ENCODE data around the gene KIF5C.

Gene KIF5C

DNA sequence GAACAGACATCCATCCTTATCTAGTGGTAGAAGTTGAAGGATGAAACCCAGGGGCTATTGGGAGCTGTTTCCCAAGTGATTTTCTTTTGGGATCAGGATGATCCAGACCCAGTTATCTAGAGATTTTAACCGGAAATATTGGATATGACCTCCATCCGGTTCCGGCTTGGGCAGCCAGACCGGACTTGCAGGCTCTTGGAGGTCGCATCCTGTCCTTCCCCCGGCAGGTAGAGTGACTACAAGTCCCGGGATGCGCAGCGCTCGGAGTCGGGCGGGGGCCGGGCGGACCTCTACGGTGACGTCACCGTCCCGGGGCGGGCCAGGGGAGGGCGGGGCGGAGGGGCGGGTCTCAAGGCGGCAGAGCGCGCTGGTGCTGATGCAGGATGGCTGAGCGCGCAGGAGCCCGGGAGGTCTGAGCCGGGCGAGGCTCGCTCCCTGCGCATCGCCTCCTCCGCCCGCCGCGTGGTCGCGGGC, at the start of gene KIF5C:
Gene KIF5C (plus strand): TSS at position 360 of the 474 bp plus-strand sequence. CDS start 391 bp downstream, outside the sequence.
- DNase-seq (no peak), ATAC-seq (ENCODE audit: insufficient read depth, low read depth) (no peak)
- Histone ChIP-seq H4K20me1 (ENCODE audit: insufficient read depth, low read length) (no peaks in the 10 kb centered on the region), H3K9ac (ENCODE audit: low read depth, low read length) (no peak within 1 kb of the TSS), H3K4me1 (ENCODE audit: insufficient read depth, low read length) (no peaks in the 10 kb centered on the region), H3K27me3 (ENCODE audit: insufficient read depth, low read length, poor library complexity) (no peaks in the 10 kb centered on the region), H2AFZ (ENCODE audit: low read depth, low read length) (no peak within 1 kb of the TSS), H3K4me2 (ENCODE audit: insufficient read depth, low read length) (no peak within 1 kb of the TSS), H3K79me2 (ENCODE audit: insufficient read depth, low read length) (no peaks in the 10 kb centered on the region), H3K9me3 (ENCODE audit: insufficient read depth, low read length, severe bottlenecking) (no peaks in the 10 kb centered on the region), H3K4me3 (ENCODE audit: low read depth in 1 of 2, low read length in 2 of 2) (no peak within 1 kb of the TSS), H3K36me3 (ENCODE audit: insufficient read depth, low read length) (no peaks in the 10 kb centered on the region), H3K27ac (ENCODE audit: low read length) (no peak within 1 kb of the TSS)
- TF ChIP-seq, protein P1, sequence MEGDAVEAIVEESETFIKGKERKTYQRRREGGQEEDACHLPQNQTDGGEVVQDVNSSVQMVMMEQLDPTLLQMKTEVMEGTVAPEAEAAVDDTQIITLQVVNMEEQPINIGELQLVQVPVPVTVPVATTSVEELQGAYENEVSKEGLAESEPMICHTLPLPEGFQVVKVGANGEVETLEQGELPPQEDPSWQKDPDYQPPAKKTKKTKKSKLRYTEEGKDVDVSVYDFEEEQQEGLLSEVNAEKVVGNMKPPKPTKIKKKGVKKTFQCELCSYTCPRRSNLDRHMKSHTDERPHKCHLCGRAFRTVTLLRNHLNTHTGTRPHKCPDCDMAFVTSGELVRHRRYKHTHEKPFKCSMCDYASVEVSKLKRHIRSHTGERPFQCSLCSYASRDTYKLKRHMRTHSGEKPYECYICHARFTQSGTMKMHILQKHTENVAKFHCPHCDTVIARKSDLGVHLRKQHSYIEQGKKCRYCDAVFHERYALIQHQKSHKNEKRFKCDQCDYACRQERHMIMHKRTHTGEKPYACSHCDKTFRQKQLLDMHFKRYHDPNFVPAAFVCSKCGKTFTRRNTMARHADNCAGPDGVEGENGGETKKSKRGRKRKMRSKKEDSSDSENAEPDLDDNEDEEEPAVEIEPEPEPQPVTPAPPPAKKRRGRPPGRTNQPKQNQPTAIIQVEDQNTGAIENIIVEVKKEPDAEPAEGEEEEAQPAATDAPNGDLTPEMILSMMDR (IDR thresholded peaks at IDR 0.05; ENCODE audit: borderline replicate concordance, extremely low read depth, low read length, poor library complexity, severe bottlenecking): no peak
- TF ChIP-seq EZH2 (IDR thresholded peaks at IDR 0.05; ENCODE audit: borderline replicate concordance, low read depth, low read length, severe bottlenecking): no peak

DNA sequence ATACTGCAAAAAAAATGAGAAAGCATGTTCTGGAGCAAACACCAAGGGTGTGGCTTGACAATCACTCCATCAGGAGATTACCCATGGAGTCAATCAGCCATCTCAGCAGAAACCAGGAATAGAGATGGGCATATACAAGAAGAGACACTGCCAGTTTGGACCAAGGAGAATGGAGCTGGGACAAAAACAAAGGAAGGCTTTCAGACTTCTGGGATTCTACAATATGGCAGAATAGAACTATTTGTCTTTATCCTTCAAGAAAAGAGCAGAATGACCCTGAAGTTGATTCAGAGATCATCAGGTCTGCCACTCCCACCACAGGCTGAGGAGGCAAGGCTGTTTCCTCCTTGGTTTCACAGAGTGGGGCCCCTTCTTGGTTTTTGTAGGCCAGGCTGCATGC, 48.2 kb upstream of the KIF5C start:
- Histone ChIP-seq H4K20me1 (ENCODE audit: insufficient read depth, low read length) (no peaks in the 10 kb centered on the region), H3K9me3 (ENCODE audit: insufficient read depth, low read length, severe bottlenecking) (peaks cover 4% of the 10 kb centered on the region), H3K9ac (ENCODE audit: low read depth, low read length) (no peak overlapping the region), H3K4me2 (ENCODE audit: insufficient read depth, low read length) (no peak overlapping the region), H3K27ac (ENCODE audit: low read length) (no peak overlapping the region), H3K4me1 (ENCODE audit: insufficient read depth, low read length) (no peaks in the 10 kb centered on the region), H3K27me3 (ENCODE audit: insufficient read depth, low read length, poor library complexity) (no peaks in the 10 kb centered on the region), H2AFZ (ENCODE audit: low read depth, low read length) (no peak overlapping the region), H3K36me3 (ENCODE audit: insufficient read depth, low read length) (no peaks in the 10 kb centered on the region), H3K79me2 (ENCODE audit: insufficient read depth, low read length) (no peaks in the 10 kb centered on the region), H3K4me3 (ENCODE audit: low read depth in 1 of 2, low read length in 2 of 2) (no peak overlapping the region)
- ATAC-seq (ENCODE audit: insufficient read depth, low read depth) (no peak), DNase-seq (no peak)
- no peak for TF ChIP-seq EZH2 (IDR thresholded peaks at IDR 0.05; ENCODE audit: borderline replicate concordance, low read depth, low read length, severe bottlenecking)
- TF ChIP-seq, protein P1 (IDR thresholded peaks at IDR 0.05; ENCODE audit: borderline replicate concordance, extremely low read depth, low read length, poor library complexity, severe bottlenecking): no peak

DNA sequence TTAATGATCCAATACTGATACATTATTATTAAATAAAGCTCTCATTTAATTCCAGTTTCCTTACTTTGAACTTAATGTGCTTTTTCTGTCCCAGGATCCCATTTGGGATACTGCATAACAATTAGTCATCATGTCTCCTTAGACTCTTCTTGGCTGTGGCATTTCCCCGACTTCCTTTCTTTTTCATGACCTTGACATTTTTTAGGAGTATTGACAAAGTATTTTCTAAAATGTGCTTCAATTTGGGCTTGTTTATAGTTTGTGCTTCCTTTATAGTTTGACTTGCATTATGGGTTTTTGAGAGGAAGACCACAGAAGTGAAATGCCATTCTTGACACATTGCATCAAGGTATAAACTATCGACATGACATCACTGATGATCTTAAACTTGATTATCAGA, 46.1 kb upstream of the KIF5C start:
- H3K4me2 ChIP-seq (ENCODE audit: insufficient read depth, low read length): no peak overlapping the region
- ATAC-seq (ENCODE audit: insufficient read depth, low read depth): no peak
- H3K27ac ChIP-seq (ENCODE audit: low read length): no peak overlapping the region
- no peaks in the 10 kb centered on the region for H3K4me1 ChIP-seq (ENCODE audit: insufficient read depth, low read length)
- no peaks in the 10 kb centered on the region for H3K79me2 ChIP-seq (ENCODE audit: insufficient read depth, low read length)
- no peak overlapping the region for H3K4me3 ChIP-seq (ENCODE audit: low read depth in 1 of 2, low read length in 2 of 2)
- no peak for DNase-seq
- no peak overlapping the region for H3K9ac ChIP-seq (ENCODE audit: low read depth, low read length)
- no peaks in the 10 kb centered on the region for H4K20me1 ChIP-seq (ENCODE audit: insufficient read depth, low read length)
- TF ChIP-seq, protein P1 (IDR thresholded peaks at IDR 0.05; ENCODE audit: borderline replicate concordance, extremely low read depth, low read length, poor library complexity, severe bottlenecking): no peak
- no peak for TF ChIP-seq EZH2 (IDR thresholded peaks at IDR 0.05; ENCODE audit: borderline replicate concordance, low read depth, low read length, severe bottlenecking)
- peaks cover 4% of the 10 kb centered on the region for H3K9me3 ChIP-seq (ENCODE audit: insufficient read depth, low read length, severe bottlenecking)
- no peak overlapping the region for H2AFZ ChIP-seq (ENCODE audit: low read depth, low read length)
- H3K27me3 ChIP-seq (ENCODE audit: insufficient read depth, low read length, poor library complexity): no peaks in the 10 kb centered on the region
- no peaks in the 10 kb centered on the region for H3K36me3 ChIP-seq (ENCODE audit: insufficient read depth, low read length)

- Histone ChIP-seq H3K79me2 (ENCODE audit: insufficient read depth, low read length) (no peaks in the 10 kb centered on the region), H3K27ac (ENCODE audit: low read length) (no peak overlapping the region), H3K36me3 (ENCODE audit: insufficient read depth, low read length) (no peaks in the 10 kb centered on the region), H3K4me2 (ENCODE audit: insufficient read depth, low read length) (no peak overlapping the region), H3K4me3 (ENCODE audit: low read depth in 1 of 2, low read length in 2 of 2) (no peak overlapping the region), H3K9ac (ENCODE audit: low read depth, low read length) (no peak overlapping the region), H3K4me1 (ENCODE audit: insufficient read depth, low read length) (no peaks in the 10 kb centered on the region), H2AFZ (ENCODE audit: low read depth, low read length) (no peak overlapping the region), H4K20me1 (ENCODE audit: insufficient read depth, low read length) (no peaks in the 10 kb centered on the region), H3K9me3 (ENCODE audit: insufficient read depth, low read length, severe bottlenecking) (peaks cover 4% of the 10 kb centered on the region), H3K27me3 (ENCODE audit: insufficient read depth, low read length, poor library complexity) (no peaks in the 10 kb centered on the region)
- no peak for TF ChIP-seq EZH2 (IDR thresholded peaks at IDR 0.05; ENCODE audit: borderline replicate concordance, low read depth, low read length, severe bottlenecking)
- TF ChIP-seq, protein P1 (IDR thresholded peaks at IDR 0.05; ENCODE audit: borderline replicate concordance, extremely low read depth, low read length, poor library complexity, severe bottlenecking): no peak
- ATAC-seq (ENCODE audit: insufficient read depth, low read depth) (no peak), DNase-seq (no peak)
These were observed 45.4 kb upstream of the KIF5C start for GRCh38 chr2:148829618-148830017.
